NCI-H2196 (cell line): ENCODE data around the gene IFNL3.
"Not testable (repeated sequence)": the region's sequence is repeated elsewhere in the genome, so short reads cannot be mapped to it uniquely, and the experiment has no call there.

Source experiments
- DNase-seq: peaks from one replicate; lab custom pipeline; 2025; ENCODE audit not compliant: unreplicated experiment; lab: John Stamatoyannopoulos, UW

IFNL3 gene

GRCh38 chr19:39218230-39219007, 26.4 kb downstream of the IFNL3 start:
- no peak for DNase-seq

GRCh38 chr19:39217094-39217493, 27.7 kb downstream of the IFNL3 start:
- no peak for DNase-seq

DNA sequence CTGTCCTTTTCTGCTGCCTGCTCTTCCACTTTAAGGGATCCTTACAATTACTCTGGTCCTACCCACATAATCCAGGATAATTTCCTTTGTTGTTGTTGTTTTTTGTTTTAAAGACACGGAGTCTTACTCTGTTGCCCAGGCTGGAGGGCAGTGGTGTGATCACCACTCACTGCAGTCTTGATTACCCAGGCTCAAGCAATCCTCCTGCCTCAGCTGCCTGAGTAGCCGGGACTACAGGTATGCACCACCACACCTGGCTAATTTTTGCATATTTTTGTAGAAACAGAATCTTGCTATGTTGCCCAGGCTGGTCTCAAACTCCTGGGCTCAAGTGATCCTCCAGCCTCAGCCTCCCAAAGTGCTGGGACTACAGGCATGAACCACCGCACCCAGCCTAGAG, 29.5 kb downstream of the IFNL3 start:
- DNase-seq: not testable (repeated sequence)

DNA sequence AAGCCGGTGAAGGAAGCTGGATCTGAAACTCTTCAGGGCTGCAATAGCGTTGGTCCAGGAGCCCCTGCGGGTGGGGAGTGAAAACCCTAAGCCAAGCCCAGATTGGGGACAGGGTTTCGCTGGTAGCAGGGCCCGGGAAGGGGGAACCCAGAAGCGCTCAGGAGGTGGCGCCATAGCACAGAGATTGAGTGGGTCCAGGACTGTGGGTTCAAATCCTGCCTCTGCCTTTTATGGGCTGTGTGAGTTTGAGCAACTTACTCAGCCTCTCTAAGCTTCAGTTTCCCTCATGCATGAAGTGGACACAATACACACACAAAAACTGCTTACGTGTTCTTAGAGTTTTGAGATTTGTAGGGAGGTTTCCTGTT, 32.4 kb downstream of the IFNL3 start:
- DNase-seq: peak; percentile 29

- no peak for DNase-seq
Measured at GRCh38 chr19:39211731-39212374, 33.0 kb downstream of the IFNL3 start.

DNA sequence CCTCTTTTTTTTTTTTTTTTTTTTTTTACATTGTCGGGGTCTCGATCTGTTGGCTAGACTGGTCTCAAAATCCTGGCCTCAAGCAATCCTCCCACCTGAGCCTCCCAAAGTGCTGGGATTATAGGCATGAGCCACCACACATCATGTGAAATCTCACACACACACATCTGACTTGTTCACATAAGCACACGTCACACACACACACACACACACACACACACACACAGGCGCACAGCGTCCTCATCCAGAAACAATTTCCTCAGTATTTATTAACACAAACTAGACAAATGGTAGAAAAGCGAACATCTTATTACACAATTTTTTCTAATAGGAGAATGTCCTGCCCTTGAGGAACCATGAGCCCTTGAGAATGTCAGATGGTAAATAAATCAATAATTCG, 35.6 kb downstream of the IFNL3 start:
- no peak for DNase-seq

GRCh38 chr19:39208175-39208795, 36.5 kb downstream of the IFNL3 start:
- DNase-seq: no peak

DNA sequence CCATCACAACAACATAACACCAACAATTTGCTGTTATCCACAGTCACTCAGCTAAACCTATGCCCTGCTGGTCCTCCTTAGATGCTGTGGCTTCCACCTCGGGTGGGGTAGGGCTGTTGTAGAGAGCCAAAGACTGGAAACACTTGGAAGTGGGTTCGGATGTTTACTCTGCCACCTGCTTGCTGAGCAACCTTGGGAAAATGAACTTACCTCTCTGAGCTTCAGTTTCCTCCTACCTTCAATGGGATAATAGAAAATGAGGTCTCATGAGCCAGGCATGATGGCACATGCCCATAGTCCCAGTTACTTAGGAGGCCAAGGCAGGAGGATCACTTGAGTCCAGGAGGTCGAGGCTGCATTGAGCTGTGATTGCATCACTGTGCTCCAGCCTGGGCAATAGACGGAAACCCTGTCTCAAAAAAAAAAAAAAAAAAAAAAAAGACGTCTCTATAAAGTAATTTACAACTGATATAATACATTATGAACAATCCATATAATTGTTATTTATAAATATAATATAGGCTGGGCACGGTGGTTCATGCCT, 37.4 kb downstream of the IFNL3 start:
- DNase-seq: no peak

DNA sequence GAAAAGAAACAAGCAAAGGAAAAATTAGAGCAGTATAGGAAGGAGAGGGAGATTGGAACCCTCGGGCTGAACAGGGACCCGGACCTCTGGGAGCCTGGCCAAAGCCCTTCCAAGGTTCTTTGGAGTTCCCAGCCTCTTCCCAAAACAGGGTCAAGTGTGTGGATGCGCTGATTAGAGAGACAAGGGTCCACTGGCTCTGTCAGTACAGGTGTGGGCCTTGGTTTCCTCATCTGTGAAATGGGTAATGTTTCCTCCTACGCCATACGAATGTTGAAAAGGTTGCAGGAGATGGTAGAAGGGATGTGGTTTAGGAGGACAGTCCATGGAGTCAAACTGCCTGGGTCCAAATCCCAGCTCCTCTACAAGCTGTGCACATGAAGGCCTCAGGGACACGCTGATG, 38.7 kb downstream of the IFNL3 start:
- no peak for DNase-seq

DNA sequence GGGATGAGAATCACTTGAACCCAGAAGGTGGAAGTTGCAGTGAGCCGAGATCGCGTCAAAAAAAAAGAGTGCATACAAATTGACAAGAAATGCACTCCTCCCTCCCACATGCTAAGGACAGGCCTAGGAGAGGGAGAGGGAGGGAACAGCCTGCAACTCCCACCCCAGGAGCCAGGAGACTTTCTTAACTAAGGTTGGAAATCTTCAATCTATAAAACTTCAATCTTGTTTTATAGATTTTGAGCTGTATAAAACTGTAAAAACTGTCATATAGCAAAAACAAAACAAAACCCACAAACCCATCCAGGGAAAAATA, 39.4 kb downstream of the IFNL3 start:
- DNase-seq: no peak

- DNase-seq: no peak
Measured at GRCh38 chr19:39203372-39204341, 41.1 kb downstream of the IFNL3 start, which contains the start of gene SYCN. SYCN (minus strand) TSS chr19:39204263; CDS start chr19:39204254, 9 bp downstream.

DNA sequence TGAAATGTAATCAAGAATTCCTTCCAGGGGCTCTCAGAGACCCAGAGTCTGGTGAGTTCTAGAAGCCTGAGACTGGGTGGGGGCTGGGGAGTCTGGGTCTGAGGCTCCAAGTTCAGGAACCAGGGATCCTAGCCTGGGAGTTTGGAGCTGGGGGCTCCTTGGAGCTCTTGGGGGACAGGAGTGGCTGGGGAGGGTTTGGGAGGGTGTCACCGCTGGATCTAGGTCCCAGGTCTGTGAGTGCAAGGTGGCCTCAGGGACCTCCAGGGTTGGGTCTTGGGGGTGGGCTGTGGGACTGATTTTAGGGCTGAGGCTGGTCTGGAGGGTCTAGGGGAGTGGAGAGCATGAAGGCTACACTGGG, 41.8 kb downstream of the IFNL3 start:
- DNase-seq: no peak

DNA sequence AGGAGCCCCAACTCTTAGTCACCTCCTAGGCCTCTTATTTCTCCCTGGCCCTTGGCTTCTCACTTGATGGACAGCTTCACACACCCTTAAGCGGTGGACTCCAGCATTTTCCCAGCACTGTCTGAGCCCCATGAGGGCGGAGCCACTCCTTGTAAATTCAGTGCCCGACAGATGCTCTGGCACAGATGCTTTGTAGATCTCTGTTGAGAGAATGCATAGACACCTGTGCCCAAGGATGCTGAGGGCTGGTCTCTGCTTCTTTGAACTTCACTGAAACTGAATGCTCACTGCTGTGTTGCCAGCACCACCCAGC, 44.0 kb downstream of the IFNL3 start:
- DNase-seq: no peak

- no peak for DNase-seq
Measured at GRCh38 chr19:39200066-39200802, 44.6 kb downstream of the IFNL3 start.

GRCh38 chr19:39199025-39199424, 45.8 kb downstream of the IFNL3 start:
- DNase-seq: peak; percentile 67

DNA sequence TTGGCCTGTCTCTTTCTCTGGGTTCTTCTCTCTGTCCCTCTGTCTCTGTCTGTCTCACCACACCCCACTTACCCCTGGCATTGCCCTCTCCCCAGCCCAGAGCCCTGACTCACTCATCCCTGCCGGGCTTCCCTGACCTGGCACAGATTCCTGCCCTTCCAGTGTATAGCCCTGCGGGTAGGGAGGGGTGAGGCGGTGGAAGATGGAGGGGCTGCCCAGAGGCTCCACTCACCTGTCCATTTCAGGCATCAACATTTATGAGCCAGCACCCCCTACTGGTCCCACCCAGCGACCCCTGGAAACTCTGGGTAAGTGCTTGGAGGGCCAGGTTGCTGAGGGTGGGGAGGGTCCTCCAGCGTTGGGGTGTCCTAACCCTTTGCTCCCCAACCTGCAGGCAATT, 47.0 kb downstream of the IFNL3 start:
- DNase-seq: no peak

DNA sequence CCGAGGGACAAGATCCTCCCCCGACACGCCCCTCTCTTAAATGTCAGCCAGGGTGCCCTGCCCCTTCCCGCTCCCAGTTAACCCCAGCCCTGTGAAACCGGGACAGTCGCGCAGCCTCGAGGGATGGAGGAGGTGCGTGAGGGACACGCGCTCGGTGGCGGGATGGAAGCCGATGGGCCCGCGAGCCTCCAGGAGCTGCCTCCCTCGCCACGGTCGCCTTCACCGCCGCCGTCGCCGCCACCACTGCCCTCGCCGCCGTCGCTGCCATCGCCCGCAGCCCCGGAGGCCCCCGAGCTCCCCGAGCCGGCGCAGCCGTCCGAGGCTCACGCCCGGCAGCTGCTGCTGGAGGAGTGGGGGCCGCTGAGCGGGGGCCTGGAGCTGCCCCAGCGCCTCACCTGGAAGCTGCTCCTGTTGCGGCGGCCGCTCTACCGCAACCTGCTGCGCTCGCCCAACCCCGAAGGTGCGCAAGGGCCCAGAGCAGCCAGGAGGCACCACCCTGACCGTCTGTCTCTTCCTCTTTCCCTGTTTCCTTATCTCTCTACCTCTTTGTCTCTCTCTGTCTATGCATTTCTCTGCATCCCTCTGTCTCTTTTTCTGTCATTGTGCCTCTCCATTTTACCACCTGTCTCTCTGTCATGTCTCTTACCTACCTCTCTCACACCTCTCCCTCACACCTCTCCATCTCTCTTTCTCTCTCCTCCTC, 47.8 kb downstream of the IFNL3 start, which contains the start of gene NCCRP1:
Gene NCCRP1 (plus strand): TSS at position 105 of the 703 bp plus-strand sequence. CDS start 19 bp downstream, at position 124.
- no peak for DNase-seq

DNA sequence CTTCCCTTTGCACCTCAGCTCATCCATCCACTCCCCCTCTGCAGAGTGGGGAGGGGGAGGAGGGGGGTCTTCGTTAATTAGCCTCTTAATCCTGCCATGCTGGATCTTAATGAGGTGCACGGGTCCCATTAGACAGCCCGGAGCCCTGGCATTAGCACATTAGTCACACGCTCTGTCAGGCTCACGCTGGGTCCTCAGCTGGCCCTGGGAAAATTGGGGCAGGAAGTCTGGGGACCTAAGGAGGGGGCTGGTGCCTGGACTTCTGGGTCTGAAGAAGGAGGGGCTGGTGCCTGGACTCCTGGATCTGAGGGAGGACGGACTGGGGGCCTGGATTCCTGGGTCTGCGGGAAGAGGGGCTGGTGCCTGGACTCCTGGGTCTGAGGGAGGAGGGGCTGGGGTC, 48.5 kb downstream of the IFNL3 start:
- DNase-seq: no peak

DNA sequence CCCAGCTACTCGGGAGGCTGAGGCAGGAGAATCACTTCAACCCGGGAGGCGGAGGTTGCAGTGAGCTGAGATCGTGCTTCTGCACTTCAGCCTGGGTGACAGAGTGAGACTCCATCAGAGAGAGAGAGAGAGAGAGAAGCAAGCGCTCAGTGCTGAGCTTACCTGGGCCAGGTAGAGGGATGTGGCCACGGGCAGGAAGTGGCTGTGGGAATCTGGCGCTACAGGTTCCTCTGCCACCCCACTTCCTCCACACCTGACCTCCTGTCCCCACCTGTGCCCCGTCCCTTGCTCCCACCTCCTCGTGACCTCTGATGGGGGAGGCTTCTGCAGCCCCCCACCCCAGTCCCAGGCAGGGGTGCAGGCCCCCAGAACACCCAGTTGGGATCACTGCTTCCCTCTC, 49.1 kb downstream of the IFNL3 start:
- DNase-seq: no peak
